ENCODE measurements around the gene RPL6.
"Not testable (repeated sequence)": the region's sequence is repeated elsewhere in the genome, so short reads cannot be mapped to it uniquely, and the experiment has no call there.

The RPL6 gene

DNA sequence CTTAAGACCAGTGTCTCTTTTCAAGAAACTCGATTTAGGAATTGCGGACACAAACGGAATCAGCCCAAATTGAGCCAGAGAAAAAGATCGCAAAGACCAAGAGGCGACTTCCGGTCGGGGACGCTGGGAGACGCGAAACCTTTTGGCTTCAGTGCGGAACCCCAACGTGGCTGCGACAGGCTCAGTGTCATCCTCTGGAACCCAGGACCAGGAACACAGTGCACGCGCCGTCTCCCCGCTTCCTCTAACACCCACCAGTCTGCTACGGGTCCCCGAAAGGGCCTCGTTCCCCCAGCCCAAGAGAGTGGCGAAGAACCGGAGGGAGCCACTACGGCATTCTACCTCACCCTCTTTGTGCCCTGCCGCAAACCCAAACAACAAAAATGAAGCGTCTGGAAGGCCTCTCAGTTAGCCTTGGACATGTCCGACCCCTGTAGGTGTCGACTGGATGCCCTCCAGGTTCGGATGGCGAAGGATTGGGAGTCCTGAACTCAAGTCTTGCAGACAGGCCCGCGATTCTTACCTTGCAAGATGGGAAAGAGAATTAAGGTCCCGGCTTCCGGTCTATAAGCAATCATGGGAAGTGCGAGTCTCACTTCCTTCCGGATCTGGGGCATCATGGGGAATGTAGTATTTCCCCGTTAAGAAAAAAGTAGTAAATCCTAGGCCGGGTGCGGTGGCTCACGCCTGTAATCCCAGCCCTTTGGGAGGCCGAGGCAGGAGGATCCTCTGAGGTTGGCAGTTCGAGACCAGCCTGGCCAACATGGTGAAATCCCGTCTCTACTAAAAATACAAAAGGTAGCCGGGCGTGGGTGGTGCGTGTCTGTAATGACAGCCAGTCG, at the start of gene RPL6:
Gene RPL6 (minus strand): TSS at position 542 of the 842 bp plus-strand sequence. CDS start 949 bp downstream, outside the sequence.
- peak; percentile 87 for DNase-seq

DNA sequence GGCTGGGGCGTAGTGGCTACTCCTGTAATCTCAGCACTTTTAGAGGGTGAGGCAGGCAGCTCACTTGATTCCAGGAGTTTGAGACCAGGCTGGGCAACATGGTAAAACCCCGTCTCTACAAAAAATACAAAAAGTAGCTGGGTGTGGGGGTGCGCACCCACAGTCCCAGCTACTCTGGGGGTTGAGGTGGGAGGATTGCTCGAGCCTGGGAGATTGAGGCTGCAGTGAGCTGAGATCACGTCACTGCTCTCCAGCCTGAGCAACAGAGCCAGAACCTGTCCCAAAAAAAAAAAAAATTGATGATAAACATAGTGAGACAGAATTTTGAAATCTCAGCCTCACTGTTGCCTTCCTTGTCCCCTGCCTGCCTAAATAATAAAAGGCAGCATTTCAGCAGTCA, 49.3 kb upstream of the RPL6 start:
- no peak for DNase-seq

DNA sequence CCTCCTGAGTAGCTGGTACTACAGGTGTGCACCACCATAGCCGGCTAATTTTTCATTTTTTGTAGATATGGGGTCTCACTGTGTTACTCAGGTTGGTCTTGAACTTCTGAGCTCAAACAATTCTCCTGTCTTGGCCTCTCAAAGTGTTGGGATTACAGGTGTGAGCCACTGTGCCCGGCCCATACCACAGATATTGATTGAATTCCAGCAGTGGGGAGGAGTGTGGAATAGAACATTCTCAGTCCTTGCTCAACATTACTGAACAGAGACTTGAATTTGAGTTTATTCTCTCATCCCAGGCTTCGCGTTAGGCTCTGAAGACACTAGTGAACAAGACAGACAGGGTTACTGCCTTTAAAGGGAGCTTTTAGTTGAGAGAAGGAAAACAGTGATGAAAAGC, 48.9 kb upstream of the RPL6 start:
- DNase-seq: no peak

DNA sequence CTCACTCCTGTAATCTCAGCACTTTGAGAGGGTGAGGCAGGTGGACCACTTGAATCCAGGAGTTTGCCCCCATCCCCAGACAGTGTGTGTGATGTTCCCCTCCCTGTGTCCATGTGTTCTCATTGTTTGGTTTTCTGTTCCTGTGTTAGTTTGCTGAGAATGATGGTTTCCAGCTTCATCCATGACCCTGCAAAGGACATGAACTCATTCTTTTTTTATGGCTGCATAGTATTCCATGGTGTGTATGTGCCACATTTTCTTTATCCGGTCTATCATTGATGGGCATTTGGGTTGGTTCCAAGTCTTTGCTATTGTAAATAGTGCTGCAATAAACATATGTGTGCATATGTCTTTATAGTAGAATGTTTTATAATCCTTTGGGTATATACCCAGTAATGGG, 47.7 kb upstream of the RPL6 start:
- not testable (repeated sequence) for DNase-seq

DNA sequence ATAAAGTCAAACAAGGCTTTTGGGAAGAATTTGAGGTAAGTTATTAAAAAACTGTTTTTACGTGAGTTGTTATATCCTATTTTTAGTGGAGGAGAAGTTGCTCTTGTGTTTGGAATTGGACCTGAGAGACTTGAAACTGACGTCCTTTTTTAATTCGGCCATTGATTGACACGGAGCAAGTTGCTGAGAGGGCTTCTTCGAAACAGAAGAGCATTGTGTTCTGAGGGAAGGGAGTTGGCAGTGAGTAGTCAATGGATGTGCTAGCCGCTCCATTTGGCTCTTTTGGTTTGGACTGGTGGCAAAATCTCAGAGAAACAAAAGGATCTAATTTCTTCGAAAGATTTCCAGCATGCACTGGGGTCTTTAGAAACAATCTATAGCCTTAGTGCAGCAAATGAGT, 46.6 kb upstream of the RPL6 start:
- no peak for DNase-seq

DNA sequence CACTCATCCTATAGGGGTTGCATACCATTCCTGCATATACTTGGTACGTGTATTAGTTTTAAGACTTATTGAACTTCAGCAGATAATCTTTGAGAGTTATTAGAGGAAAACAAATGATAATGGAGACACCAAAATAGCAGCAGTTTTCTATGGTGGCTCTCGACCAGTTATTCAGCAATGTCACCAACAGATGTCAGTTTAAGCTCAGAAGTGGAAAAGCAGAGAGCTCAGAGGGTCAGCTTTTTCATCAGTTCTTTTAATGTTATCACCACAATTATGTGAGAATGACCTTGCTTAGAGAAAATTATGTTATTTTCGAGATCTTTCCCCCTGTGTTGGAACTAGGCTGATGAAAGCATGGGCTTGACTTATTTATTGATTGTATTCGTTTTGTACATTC, 41.3 kb upstream of the RPL6 start:
- peak; percentile 29 for DNase-seq

DNA sequence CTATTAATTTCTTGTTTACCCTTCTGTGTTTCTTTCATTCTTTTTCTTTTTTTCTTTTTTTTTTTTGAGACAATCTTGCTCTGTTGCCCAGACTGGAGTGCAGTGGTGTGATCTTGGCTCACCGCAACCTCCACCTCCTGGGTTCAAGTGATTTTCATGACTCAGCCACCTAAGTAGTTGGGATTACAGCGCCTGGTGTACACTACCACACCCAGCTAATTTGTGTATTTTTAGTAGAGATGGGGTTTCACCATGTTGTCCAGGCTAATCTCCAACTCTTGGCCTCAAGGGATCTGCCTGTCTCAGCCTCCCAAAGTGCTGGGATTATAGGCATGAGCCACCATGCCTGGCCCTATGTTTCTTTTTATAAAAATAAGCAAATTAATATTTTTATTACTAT, 38.8 kb upstream of the RPL6 start:
- DNase-seq: not testable (repeated sequence)

DNA sequence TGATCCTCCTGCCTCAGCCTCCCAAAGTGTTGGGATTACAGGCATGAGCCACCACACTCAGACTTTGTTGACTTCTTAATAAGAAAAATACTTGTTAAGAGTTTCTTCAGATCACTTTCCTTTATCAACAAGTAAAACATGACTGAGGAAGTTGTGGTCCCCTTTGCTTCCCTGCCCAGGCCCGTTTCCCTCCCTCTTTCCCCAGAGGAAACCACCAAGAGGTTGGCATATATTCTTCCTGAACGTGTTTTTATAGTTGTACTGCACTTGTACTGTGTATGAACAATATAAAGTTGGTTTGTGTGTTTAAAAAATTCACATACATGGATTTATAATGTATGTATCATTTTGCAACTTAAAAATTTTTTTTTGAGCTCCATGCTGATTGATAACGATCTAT, 37.7 kb upstream of the RPL6 start:
- no peak for DNase-seq

DNA sequence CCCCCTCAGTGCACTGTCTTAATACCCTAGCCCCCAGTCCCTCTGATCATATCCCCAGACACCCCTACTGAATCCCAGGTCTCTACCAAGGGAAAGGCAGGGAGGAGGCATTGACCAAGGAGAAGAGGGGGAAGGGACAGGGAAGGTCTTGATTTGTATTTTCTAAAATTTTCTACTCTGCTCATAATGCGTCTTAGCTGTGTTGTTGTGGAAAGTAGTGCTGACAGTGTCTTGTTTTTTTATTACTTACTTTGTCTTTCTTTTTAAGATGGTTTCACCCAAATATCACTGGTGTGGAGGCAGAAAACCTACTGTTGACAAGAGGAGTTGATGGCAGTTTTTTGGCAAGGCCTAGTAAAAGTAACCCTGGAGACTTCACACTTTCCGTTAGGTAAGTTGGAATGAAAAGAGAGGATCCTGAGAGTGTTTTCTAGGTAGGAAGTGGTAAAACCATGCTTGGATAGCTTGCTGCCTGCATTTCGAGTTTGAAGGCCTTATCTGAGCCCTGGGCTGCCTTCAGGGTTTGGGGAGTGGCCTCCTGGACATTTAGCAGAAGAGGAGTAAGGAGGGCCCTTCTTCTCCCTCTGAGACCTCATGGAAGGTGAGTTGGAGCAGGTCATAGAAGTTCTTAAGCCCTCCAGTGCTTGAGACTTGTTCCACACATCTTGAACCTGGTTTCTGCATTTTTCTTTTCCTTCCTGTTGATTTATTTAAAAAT, 36.8 kb upstream of the RPL6 start:
- DNase-seq: no peak

DNA sequence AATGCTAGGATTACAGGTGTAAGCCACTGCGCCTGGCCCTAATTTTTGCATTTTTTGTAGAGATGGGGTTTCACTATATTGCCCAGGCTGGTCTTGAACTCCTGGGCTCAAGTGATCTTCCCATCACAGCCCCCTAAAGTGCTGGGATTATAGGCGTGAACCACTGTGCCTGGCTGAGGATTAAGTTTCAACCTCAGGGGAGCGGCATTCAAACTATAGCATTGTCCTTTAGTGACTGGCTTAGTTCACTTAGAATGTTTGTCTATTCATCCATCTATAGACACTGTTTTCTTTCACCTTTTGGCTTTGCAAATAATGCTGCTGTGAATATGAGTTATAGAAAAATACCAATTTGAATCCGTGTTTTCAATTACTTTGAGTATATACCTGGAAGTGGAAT, 34.5 kb upstream of the RPL6 start:
- DNase-seq: no peak

DNA sequence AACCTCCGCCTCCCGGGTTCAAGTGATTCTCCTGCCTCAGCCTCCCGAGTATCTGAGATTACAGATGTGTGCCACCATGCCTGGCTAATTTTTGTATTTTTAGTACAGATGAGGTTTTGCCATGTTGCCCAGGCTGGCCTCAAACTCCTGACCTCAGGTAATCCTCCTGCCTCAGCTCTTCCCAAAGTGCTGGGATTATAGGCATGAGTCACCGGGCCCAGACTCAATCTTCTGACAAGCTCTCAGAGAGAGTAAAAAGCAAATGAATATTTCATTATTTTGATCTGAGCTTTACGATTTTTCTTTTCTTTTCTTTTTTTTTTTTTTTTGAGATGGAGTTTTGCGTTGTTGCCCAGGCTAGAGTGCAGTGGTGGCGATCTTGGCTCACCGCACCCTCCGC, 31.2 kb upstream of the RPL6 start:
- DNase-seq: not testable (repeated sequence)

DNA sequence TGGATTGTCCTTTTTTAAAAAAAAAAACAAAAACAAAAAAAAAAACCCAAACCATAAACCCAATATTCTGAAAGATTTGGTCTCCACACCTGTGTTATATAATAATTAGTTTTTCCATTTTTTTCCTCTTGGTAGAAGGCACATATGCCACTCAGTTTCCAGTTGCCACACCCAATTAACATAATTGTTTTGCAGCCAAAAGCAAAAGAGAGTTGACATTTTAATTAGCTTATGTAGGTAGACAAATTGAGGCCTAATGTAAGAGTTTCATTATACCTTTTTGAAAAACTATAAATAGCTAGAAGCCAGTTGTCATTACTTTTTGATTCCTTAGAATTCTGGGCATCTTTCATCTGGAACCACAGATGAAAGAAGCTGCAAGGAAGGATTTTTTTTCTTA, 30.4 kb upstream of the RPL6 start:
- DNase-seq: no peak

DNA sequence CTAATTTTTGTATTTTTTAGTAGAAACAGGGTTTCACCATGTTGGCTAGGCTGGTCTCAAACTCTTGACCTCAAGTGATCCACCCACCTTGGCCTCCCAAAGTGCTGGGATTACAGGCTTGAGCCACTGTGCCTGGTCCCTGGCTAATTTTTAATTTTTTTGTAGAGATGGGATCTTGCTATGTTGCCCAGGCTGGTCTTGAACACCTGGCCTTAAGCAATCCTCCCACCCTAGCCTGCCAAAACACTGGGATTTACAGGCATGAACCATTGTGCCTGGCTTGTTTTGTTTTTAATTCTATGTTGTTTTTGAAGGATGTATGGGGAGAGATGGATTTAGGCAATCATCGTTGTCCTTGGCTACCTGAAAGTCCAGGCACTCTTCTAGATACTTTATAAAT, 29.2 kb upstream of the RPL6 start:
- DNase-seq: not testable (repeated sequence)

DNA sequence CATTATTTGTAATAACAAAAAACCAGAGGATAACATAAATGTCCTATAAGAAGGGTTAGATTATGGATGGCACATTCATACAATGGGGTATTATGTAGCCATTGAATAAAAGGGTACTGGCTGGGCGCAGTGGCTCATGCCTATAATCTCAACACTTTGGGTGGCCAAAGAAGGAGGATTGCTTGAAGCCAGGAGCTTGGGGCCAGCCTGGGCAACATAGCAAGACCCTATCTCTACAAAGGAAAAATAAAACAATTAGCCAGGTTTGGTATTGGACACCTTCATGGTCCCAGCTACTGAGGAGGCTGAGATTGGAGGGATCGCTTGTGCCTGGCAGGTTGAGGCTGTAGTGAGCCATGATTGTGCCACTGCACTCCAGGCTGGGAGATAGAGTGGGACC, 24.1 kb upstream of the RPL6 start:
- DNase-seq: no peak

DNA sequence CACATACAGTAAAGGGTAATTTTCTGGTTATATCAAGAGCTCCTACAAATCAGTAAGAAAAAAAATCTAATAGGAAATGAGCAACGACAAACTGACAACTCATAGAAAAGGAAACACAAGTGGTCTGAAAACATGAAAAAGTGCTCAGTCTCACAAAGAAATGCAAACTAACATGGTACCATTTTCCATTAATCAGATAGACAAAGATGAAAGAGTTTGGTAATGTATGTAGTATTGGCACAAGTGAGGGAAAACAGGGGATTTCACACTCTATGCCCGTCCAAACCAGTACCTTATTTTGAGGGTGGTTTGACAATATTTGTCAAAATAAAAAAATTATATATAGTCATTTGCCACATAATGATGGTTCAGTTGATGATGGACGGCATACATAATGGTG, 22.6 kb upstream of the RPL6 start:
- DNase-seq: no peak

DNA sequence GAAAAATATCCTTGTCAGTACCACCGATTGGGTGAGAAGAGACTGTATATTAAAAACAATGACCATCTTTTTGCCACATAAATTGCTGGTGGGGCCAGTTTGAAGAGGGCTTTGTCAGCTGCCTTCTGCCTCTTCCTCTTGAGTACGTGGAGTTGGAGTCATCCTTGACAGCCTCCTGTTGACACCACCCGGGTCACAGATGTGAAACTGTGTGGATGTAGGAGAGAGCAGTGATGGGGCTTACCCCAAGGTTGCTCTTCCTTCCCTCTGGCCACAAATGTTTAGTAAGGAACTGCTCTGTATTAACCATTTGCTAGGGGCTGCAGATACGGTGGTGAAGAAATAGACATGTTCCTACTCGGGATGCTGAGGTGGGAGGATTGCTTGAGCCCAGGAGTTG, 21.5 kb upstream of the RPL6 start:
- no peak for DNase-seq

DNA sequence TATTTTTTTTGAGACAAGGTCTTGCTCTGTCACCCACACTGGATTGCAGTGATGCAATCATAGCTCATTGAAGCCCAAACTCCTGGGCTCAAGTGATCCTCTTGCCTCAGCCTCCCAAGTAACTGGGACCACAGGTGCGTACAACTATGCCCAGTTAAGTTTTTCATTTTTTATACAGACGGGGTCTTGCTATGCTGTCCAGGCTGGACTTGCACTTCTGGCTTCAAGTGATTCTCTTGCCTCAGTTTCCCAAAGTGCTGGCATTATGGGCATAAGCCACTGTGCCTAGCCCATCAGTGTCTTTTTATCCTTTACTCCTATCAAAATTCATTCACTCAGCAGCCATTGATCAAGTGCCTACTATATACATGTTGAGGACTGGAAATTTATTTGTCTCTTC, 18.4 kb upstream of the RPL6 start:
- no peak for DNase-seq

DNA sequence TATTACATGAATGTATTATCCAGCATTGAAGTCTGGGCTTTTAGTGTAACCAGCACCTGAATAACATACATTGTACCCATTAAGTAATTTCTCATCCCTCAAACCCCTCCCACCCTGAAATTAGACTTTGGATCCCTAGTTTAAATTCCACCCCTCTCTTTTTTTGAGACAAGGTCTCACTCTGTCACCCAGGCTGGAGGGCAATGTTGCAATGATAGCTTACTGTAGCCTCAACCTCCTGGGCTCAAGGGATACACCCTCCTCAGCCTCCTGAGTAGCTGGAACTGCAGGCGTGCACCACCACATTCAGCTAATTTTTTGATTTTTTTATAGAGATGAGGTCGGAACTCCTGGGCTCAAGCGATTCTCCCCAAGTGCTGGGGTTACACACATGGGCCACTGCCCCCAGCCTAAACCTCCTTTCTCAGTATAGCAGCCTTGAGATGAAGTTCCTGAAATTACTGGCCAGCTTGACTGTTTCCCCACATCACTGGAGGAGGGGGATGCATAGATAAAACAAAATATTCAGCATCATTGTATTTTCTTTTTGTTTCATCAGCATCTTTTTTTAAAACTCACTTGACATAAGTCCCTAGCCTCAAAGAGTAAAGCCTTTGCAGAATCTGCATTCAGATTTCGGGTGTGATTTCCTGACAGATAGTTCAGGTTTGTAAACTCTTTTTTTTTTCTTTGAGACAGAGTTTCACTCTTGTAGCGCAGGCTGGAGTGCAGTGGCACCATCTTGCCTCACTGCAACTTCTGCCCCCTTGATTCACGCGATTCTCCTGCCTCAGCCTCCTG, 16.4 kb upstream of the RPL6 start:
- no peak for DNase-seq

DNA sequence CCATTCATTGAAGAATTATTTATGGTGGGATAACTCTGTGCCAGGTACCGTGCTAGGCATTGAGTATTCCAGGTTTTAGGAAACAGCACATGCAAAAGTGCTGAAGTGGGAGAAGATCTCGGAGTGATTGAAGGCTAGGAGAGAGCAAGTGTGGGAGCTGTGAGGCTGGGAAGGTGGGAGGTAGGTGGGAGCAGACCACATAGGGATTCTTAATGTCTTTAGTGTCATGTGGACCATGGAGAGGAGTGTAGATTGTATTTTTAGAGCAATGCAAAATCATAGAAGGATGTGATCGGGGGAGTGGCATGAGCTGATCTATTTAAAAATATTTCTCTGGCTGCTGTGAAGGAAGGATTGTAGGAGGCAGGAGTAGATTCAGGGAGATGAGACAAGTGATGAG, 14.7 kb upstream of the RPL6 start:
- DNase-seq: no peak

DNA sequence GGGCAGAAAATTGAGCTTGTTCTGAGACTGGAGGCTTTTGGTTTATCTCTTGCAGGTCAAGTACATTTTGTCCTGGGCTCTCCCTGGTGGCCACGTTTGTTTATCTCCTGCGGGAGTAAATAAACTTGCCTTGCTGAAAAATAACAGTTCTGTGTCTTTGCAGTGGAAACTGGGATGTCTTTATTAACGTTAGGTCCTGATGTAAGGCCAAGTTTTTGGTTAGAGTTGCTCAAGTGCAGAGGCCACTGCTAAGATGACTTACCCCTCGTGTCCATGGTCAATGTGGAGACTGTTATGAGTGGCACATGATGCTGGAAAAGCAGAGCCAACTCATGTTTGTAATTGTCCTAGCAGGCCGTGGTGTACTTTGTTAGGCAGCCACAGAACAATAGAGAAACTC, 13.1 kb upstream of the RPL6 start:
- DNase-seq: no peak

DNA sequence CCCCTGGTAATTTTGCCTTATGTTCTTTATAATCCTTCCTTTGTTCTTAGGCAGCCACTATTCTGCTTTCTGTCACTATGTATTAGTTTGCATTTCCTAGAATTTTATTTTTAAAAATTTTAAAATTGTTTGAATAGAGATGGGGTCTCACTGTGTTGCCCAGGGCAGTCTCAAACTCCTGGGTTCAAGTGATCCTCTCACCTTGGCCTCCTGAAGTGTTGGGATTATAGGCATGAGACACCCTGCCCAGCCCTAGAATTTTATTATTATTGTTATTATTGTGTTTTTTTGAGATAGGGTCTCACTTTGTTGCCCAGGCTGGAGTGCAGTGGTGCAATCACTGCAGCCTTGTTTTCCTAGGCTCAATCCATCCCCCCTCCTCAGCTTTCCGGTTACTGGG, 12.0 kb upstream of the RPL6 start:
- DNase-seq: no peak

DNA sequence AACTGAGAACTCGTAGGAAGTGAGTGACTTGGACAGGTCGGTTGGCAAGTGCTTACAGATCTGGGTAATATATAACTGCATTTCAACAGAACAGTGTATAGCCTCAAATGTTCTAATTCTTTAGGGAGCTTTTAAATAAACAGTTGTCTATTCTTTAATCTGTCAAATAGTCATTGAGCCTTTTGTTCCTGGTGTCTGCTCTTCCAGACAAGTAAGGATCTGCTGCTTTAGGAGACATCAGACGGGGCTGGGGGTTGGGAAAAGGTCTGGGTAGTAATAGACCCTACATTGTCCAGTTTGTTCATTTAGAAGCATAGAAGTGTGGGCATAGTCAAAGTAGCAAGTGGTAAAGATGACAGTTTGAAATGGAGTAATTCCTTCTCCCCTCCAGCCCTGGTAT, 11.3 kb upstream of the RPL6 start:
- no peak for DNase-seq

DNA sequence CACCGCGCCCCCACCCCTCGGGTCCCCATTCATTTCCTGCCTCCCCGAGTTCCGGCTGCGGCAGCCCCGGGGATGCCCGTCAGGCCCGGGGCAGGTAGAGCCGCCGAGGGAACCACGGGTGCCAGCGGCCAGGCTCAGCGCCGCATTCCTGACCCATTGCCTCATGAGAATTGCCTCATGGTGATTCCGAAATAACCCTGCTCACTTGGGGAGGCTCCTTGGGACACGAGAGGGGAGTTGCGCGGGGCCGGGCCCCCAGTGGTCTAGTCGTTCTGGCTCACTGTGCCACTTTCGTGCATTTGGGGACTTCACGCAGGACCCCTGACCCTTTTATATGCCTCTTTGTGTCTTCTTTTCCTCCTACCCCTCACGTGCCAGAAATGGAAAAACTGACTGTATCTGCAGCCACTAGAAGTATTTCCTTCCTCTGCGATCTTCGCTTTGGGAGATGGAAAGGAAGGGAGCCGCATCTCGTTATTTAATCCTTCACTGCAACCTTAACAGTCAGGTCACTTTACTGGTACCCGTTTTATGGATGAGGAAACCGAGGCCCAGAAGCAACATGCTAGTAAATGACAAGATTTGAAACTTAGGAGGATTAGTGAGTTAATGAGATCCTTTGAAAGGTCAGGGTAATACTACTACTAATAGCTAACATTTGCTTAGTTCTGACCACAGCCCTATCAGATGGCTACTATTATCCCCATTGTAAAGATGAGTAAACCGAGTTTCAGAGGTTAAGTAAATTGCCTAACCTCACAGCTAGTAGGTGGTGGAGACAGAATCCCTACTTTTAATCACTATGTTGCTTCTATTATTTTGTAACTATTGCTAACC, 10.1 kb upstream of the RPL6 start:
- no peak for DNase-seq
